Measurements from ENCODE around the gene C3AR1. TPM values are rescaled to one million over a fixed set of nuclear protein-coding genes. Genes with fewer than 3 reads are reported as not detected.
"Not testable (repeated sequence)": the region's sequence is repeated elsewhere in the genome, so short reads cannot be mapped to it uniquely, and the experiment has no call there.

C3AR1 gene
- polyA plus RNA-seq (2013, experiment 1 of 4) = not detected
- not detected for polyA plus RNA-seq (2013, experiment 2 of 4)
- polyA plus RNA-seq (2013, experiment 3 of 4) = not detected
- not detected for polyA plus RNA-seq (2013, experiment 4 of 4)

DNA sequence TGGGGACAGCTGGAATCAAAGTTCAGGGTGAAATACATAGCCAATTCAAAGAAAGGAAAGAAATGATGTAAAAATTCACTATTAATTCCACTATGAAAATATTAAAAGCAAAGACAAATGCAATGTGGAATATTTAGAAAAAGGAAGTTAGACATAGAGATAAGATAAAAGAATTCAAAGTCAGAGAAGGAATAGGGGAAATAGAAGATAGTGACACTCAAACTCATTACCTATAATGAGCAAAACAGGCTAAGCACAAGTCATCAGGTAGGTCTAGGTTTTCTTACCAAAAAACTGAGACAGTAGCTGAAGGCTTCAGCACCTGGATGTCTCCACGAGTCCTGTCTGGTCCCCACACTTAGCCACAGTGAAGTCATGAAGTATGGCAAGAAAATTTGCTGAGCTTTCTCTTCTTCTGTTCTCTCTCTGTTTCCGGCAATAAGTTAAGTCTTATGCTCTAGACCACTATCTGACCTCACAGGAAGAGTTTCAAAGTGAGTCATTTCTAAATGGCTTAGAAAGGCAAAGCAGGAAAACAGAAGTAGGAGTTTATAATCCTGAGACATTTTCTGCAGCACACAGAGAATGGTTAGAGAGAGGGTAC, at the start of gene C3AR1:
Gene C3AR1 (minus strand): TSS at position 369 of the 604 bp plus-strand sequence. CDS start 6,174 bp downstream, outside the sequence.
- Histone ChIP-seq H3K4me1 (ENCODE audit: control insufficient read depth, insufficient read depth, low read length) (no peaks in the 10 kb centered on the region), H3K27me3 (ENCODE audit: control insufficient read depth, insufficient read depth, low read length, poor library complexity, severe bottlenecking) (no peaks in the 10 kb centered on the region), H3K36me3 (ENCODE audit: control insufficient read depth, insufficient read depth, low read length) (no peaks in the 10 kb centered on the region), H3K9me3 (ENCODE audit: control insufficient read depth, low read length) (no peaks in the 10 kb centered on the region), H3K4me3 (ENCODE audit: insufficient read depth, low read depth, low read length) (no peak within 1 kb of the TSS), H3K27ac (ENCODE audit: insufficient read depth, low read depth, low read length, poor library complexity, severe bottlenecking) (no peak within 1 kb of the TSS)
- WGBS, 2 experiments = 84 to 92% methylated on average over 2 of the region's 2 CpGs

DNA sequence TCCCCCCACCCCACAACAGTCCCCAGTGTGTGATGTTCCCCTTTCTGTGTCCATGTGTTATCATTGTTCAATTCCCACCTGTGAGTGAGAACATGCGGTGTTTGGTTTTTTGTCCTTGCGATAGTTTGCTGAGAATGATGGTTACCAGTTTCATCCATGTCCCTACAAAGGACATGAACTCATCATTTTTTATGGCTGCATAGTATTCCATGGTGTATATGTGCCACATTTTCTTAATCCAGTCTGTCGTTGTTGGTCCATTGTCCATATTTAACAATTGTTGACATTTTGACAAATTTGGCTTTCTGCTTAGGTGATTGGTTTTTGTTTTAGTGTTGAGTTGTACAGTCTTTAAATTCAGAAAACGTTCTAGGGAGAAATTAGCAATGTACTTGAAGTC, 47.0 kb upstream of the C3AR1 start:
- not testable (repeated sequence) for H3K36me3 ChIP-seq (ENCODE audit: control insufficient read depth, insufficient read depth, low read length); H3K4me1 ChIP-seq (ENCODE audit: control insufficient read depth, insufficient read depth, low read length); H3K4me3 ChIP-seq (ENCODE audit: insufficient read depth, low read depth, low read length); H3K27ac ChIP-seq (ENCODE audit: insufficient read depth, low read depth, low read length, poor library complexity, severe bottlenecking); H3K9me3 ChIP-seq (ENCODE audit: control insufficient read depth, low read length); H3K27me3 ChIP-seq (ENCODE audit: control insufficient read depth, insufficient read depth, low read length, poor library complexity, severe bottlenecking)
- WGBS, 2 experiments = 91 to 99% methylated on average over 2 to 4 of the region's 4 CpGs

DNA sequence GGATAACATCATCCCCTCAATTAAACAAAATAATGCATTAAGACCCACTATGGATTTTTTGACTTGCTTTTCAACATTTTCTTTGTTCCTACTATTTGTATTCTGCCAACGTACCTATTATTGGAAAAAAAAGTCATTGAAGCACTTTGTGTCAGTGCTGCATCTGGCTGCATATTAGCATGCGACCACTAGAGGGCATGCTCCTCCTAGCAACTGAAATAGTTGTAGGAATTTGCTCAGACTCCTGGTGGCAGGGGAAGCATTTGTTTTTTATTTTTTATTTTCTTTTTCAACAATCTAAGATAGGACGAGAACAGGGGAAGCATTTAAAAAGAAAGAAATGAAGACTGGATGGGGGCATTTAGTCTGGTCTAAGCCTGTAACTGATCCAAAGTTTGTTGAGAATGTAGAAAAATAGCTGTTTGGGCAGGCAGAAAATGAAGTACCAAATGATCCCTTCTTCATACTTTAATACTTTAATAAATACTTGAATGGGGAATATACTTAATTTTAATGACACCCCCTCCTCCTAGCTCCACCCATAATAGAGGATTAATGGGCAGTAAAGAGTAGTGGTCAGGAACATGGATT, 42.7 kb upstream of the C3AR1 start:
- H3K27me3 ChIP-seq (ENCODE audit: control insufficient read depth, insufficient read depth, low read length, poor library complexity, severe bottlenecking) = no peaks in the 10 kb centered on the region
- no peaks in the 10 kb centered on the region for H3K4me1 ChIP-seq (ENCODE audit: control insufficient read depth, insufficient read depth, low read length)
- no peaks in the 10 kb centered on the region for H3K9me3 ChIP-seq (ENCODE audit: control insufficient read depth, low read length)
- no peaks in the 10 kb centered on the region for H3K36me3 ChIP-seq (ENCODE audit: control insufficient read depth, insufficient read depth, low read length)
- H3K27ac ChIP-seq (ENCODE audit: insufficient read depth, low read depth, low read length, poor library complexity, severe bottlenecking) = no peak overlapping the region
- no peak overlapping the region for H3K4me3 ChIP-seq (ENCODE audit: insufficient read depth, low read depth, low read length)
- 10 to 26% methylated on average over 3 of the region's 3 CpGs for WGBS, 2 experiments

DNA sequence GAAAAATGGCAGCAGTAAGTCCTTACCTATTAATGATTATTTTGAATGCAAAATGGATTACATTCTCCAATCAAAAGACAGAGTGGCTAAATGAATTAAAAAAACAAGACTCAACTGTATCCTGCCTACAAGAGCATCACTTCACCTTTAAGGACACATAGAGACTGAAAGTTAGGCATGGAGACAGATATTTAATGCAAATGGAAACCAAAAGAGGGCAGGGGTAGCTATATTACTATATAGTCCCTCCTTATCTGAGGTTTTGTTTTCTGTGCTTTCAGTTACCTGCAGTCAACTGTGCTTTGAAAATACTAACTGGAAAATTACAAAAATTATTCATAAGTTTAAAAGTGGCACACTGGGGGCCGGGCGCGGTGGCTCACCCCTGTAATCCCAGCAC, 33.1 kb upstream of the C3AR1 start:
- Histone ChIP-seq H3K27me3 (ENCODE audit: control insufficient read depth, insufficient read depth, low read length, poor library complexity, severe bottlenecking) (no peaks in the 10 kb centered on the region), H3K27ac (ENCODE audit: insufficient read depth, low read depth, low read length, poor library complexity, severe bottlenecking) (no peak overlapping the region), H3K36me3 (ENCODE audit: control insufficient read depth, insufficient read depth, low read length) (peaks cover 15% of the 10 kb centered on the region), H3K4me1 (ENCODE audit: control insufficient read depth, insufficient read depth, low read length) (no peaks in the 10 kb centered on the region), H3K9me3 (ENCODE audit: control insufficient read depth, low read length) (no peaks in the 10 kb centered on the region), H3K4me3 (ENCODE audit: insufficient read depth, low read depth, low read length) (no peak overlapping the region)
- WGBS, 2 experiments = 95 to 98% methylated on average over 3 of the region's 3 CpGs

DNA sequence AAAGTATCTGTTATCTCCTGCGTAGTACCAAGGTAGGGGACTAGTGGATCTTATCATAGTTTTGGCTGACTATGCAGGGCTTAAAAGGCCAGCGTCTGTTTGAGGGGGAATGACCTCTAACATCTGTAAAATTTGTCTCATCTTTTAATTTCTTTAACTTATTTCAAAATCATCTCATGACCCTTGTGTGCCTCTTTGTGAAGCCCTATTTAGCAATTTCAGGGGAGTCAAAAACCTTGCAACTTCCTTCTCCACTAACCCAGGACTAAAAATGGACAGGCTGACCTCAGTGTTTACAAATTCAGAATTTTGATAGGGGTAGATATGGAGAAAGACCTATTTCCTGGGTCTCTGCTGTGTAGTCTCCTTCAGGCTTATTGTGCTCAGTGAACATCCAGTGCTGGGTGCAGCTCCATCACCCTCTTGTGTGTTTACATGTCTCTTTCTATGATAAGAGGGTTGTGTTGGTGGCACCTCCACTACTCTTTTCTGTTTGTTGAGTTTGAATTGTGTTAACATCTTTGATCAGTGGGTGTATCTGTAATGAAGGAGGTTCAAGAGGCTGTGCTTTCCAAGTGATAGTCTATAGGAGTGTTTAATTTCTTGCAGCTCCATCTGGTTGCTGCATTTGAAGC, 30.2 kb upstream of the C3AR1 start:
- H3K27me3 ChIP-seq (ENCODE audit: control insufficient read depth, insufficient read depth, low read length, poor library complexity, severe bottlenecking) = no peaks in the 10 kb centered on the region
- H3K4me3 ChIP-seq (ENCODE audit: insufficient read depth, low read depth, low read length) = no peak overlapping the region
- peaks cover 36% of the 10 kb centered on the region for H3K36me3 ChIP-seq (ENCODE audit: control insufficient read depth, insufficient read depth, low read length)
- no peaks in the 10 kb centered on the region for H3K4me1 ChIP-seq (ENCODE audit: control insufficient read depth, insufficient read depth, low read length)
- H3K9me3 ChIP-seq (ENCODE audit: control insufficient read depth, low read length) = no peaks in the 10 kb centered on the region
- WGBS, 2 experiments = 94 to 95% methylated on average over 2 of the region's 2 CpGs
- no peak overlapping the region for H3K27ac ChIP-seq (ENCODE audit: insufficient read depth, low read depth, low read length, poor library complexity, severe bottlenecking)

DNA sequence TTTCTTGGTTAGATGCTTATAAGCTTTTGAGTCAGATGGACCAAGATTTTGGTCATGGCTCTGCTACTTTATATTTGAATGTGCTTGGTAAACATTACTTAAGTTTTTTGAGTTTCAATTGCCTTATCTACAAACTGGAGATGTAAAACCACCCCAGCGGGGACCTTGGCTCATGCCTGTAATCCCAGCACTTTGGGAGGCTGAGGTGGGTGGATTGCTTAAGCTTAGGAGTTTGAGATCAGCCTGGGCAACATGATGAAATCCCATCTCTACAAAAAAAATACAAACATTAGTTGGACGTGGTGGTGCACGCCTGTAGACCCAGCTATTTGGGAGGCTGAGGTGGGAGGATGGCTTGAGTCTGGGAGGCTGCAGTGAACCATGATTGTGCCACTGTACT, 27.1 kb upstream of the C3AR1 start:
- H3K9me3 ChIP-seq (ENCODE audit: control insufficient read depth, low read length) = no peaks in the 10 kb centered on the region
- WGBS, 2 experiments = 89 to 96% methylated on average over 3 of the region's 3 CpGs
- H3K4me1 ChIP-seq (ENCODE audit: control insufficient read depth, insufficient read depth, low read length) = no peaks in the 10 kb centered on the region
- no peak overlapping the region for H3K27ac ChIP-seq (ENCODE audit: insufficient read depth, low read depth, low read length, poor library complexity, severe bottlenecking)
- H3K4me3 ChIP-seq (ENCODE audit: insufficient read depth, low read depth, low read length) = no peak overlapping the region
- H3K36me3 ChIP-seq (ENCODE audit: control insufficient read depth, insufficient read depth, low read length) = peaks cover 36% of the 10 kb centered on the region
- H3K27me3 ChIP-seq (ENCODE audit: control insufficient read depth, insufficient read depth, low read length, poor library complexity, severe bottlenecking) = no peaks in the 10 kb centered on the region

DNA sequence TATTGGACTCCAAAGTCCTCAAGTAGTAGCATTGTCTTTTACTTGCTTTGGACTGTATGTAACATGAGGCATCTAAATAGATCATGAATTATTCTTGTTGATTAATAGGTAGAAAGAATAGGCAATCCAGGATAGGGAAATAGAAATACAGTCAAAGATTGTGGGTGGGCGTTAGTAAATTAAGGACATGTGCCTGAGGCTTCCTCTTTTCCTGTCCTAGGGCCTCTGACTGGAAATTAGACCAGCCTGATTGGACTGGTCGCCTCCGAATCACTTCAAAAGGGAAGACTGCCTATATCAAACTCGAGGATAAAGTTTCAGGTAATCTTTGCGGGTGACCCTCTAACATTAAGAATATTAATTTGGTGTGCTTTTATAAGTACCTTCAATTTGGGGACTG, 23.6 kb upstream of the C3AR1 start:
- Histone ChIP-seq H3K27me3 (ENCODE audit: control insufficient read depth, insufficient read depth, low read length, poor library complexity, severe bottlenecking) (no peaks in the 10 kb centered on the region), H3K9me3 (ENCODE audit: control insufficient read depth, low read length) (no peaks in the 10 kb centered on the region), H3K4me1 (ENCODE audit: control insufficient read depth, insufficient read depth, low read length) (no peaks in the 10 kb centered on the region), H3K4me3 (ENCODE audit: insufficient read depth, low read depth, low read length) (no peak overlapping the region), H3K36me3 (ENCODE audit: control insufficient read depth, insufficient read depth, low read length) (peaks cover 25% of the 10 kb centered on the region), H3K27ac (ENCODE audit: insufficient read depth, low read depth, low read length, poor library complexity, severe bottlenecking) (no peak overlapping the region)
- 94% methylated on average over 5 of the region's 5 CpGs for WGBS, 2 experiments

DNA sequence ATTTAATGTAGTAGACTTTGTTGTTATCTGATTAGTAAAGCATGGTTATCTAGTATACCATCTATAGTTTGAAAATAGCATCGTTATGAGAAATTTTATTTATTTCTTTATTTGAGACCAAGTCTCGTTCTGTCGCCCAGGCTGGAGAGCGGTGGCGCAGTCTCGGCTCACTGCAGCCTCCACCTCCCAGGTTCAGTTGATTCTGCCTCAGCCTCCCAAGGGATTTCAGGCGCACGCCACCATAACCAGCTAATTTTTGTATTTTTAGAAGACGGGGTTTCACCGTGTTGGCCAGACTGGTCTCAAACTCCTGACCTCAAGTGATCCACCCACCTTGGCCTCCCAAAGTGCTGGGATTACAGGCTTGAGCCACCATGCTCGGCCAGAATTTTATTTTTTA, 23.1 kb upstream of the C3AR1 start:
- H3K4me1 ChIP-seq (ENCODE audit: control insufficient read depth, insufficient read depth, low read length); H3K27ac ChIP-seq (ENCODE audit: insufficient read depth, low read depth, low read length, poor library complexity, severe bottlenecking); H3K4me3 ChIP-seq (ENCODE audit: insufficient read depth, low read depth, low read length); H3K9me3 ChIP-seq (ENCODE audit: control insufficient read depth, low read length); H3K27me3 ChIP-seq (ENCODE audit: control insufficient read depth, insufficient read depth, low read length, poor library complexity, severe bottlenecking): not testable (repeated sequence)
- peaks cover 21% of the 10 kb centered on the region for H3K36me3 ChIP-seq (ENCODE audit: control insufficient read depth, insufficient read depth, low read length)
- WGBS, 2 experiments = 92 to 93% methylated on average over 11 of the region's 11 CpGs

DNA sequence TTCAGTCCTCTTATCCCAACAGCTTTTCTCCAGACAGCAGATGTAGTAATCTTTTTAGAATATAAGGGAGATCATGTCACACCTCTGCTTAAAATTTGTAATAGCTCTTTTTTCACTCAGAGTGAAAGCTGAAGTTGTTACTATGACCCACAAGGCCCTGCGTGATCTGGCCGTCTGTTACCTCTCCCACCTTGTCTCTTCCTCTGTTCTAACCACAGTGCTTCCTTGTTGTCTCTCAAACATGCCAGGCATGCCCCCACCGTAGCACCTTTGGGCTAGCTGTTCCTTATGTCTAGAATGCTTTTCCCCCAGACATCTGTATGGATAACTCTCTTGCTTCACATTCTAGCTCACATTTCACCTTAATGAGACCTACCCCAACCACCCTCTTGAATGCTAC, 22.4 kb upstream of the C3AR1 start:
- Histone ChIP-seq H3K27me3 (ENCODE audit: control insufficient read depth, insufficient read depth, low read length, poor library complexity, severe bottlenecking) (no peaks in the 10 kb centered on the region), H3K4me1 (ENCODE audit: control insufficient read depth, insufficient read depth, low read length) (no peaks in the 10 kb centered on the region), H3K36me3 (ENCODE audit: control insufficient read depth, insufficient read depth, low read length) (peaks cover 21% of the 10 kb centered on the region), H3K9me3 (ENCODE audit: control insufficient read depth, low read length) (no peaks in the 10 kb centered on the region), H3K4me3 (ENCODE audit: insufficient read depth, low read depth, low read length) (no peak overlapping the region), H3K27ac (ENCODE audit: insufficient read depth, low read depth, low read length, poor library complexity, severe bottlenecking) (no peak overlapping the region)
- 91 to 92% methylated on average over 3 of the region's 3 CpGs for WGBS, 2 experiments

DNA sequence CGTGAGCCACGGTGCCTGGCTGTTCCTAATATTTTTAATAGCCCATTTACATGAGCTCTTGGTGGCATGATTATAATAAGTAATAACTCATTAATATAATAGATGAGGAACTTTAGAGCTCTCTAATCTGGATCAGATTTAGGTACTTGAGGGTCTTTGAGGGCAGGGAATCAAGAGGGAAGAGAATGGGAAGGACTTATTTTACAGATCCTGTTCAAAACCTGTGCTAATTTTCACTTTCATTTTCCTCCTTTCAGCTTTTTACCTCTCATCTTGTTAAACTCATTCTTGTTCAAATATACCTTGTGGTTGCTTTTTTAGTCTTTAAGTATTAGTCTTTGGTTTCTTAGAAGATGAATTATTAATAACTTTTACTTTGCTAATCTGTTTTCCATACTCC, 21.5 kb upstream of the C3AR1 start:
- Histone ChIP-seq H3K9me3 (ENCODE audit: control insufficient read depth, low read length) (no peaks in the 10 kb centered on the region), H3K27ac (ENCODE audit: insufficient read depth, low read depth, low read length, poor library complexity, severe bottlenecking) (no peak overlapping the region), H3K36me3 (ENCODE audit: control insufficient read depth, insufficient read depth, low read length) (peaks cover 12% of the 10 kb centered on the region), H3K27me3 (ENCODE audit: control insufficient read depth, insufficient read depth, low read length, poor library complexity, severe bottlenecking) (no peaks in the 10 kb centered on the region), H3K4me3 (ENCODE audit: insufficient read depth, low read depth, low read length) (no peak overlapping the region), H3K4me1 (ENCODE audit: control insufficient read depth, insufficient read depth, low read length) (no peaks in the 10 kb centered on the region)
- WGBS, 2 experiments = 94% methylated on average over 2 of the region's 2 CpGs; no CpG with 5 or more reads in 1 of the 2 experiments

All from ectodermal cell (in vitro differentiated cells).